Panc1 (cell line): ENCODE results near the gene TGFB2. TPM values are rescaled to one million over a fixed set of nuclear protein-coding genes. Genes with fewer than 3 reads are reported as not detected.

Experiments
- ATAC-seq: fragments of 200-7000 bp; cut with Tn5 transposase; 2 replicates; pipeline ENCODE4 v1.9.1; 2020; ENCODE audit warnings: mild to moderate bottlenecking, moderate library complexity
- BruUV-seq: library from RNA; stranded (reverse); fragments of 400-500 nt; replicated peaks from 2 replicates; lab custom pipeline; 2021; lab: Mats Ljungman, UMichigan
- CTCF ChIA-PET: fragments of 300-600 bp; sonication (Branson Sonifier 250); formaldehyde crosslinking; loops from one replicate; lab custom pipeline; 2022; ENCODE audit warnings: antibody characterized with exemption; lab: Charles Lee
- POLR2A ChIA-PET: fragments of 300-600 bp; sonication (Branson Sonifier 250); formaldehyde crosslinking; loops from one replicate; lab custom pipeline; 2022; ENCODE audit warnings: antibody characterized with exemption; lab: Charles Lee
- DNase-seq: peaks from one replicate; pipeline ENCODE4 v3.0.0-alpha.2; 2010; ENCODE audit warnings: low read depth, low spot score
- H3K27ac ChIP-seq: 2 replicates; pipeline ENCODE4 v1.5.1; 2011; ENCODE audit warnings: mild to moderate bottlenecking, low read length, inconsistent platforms
- H3K27me3 ChIP-seq: fragments of 200-500 bp; sonication (Bioruptor generic); 2 replicates; pipeline ENCODE4 v1.6.0; 2014; ENCODE audit warnings: low read length, inconsistent platforms; ENCODE audit not compliant: control insufficient read depth, insufficient read depth
- H3K36me3 ChIP-seq: fragments of 200-500 bp; sonication (Bioruptor generic); 2 replicates; pipeline ENCODE4 v1.5.1; 2014; ENCODE audit warnings: inconsistent platforms, mild to moderate bottlenecking, low read length, moderate library complexity; ENCODE audit not compliant: control insufficient read depth, insufficient read depth
- H3K4me1 ChIP-seq: 2 replicates; pipeline ENCODE4 v1.5.1; 2011; ENCODE audit warnings: inconsistent platforms, mild to moderate bottlenecking, low read length, moderate library complexity; ENCODE audit not compliant: control insufficient read depth, insufficient read depth
- H3K4me3 ChIP-seq, 2 experiments: 2 replicates each; pipeline ENCODE4 v1.5.1; 2011 to 2012; ENCODE audit warnings: low read depth in 2 of 2, low read length in 2 of 2, mild to moderate bottlenecking in 2 of 2, inconsistent platforms in 1 of 2, moderate library complexity in 1 of 2
- H3K9me3 ChIP-seq: fragments of 200-500 bp; sonication (Bioruptor generic); 2 replicates; pipeline ENCODE4 v1.5.1; 2014; ENCODE audit warnings: low read depth, mild to moderate bottlenecking, inconsistent platforms, low read length, moderate library complexity; ENCODE audit not compliant: control insufficient read depth, insufficient read depth
- CTCF ChIP-seq: fragments of 450-650 bp; IDR thresholded peaks from 2 replicates; pipeline ENCODE4 v1.5.1; 2017; ENCODE audit warnings: mild to moderate bottlenecking
- POLR2AphosphoS5 ChIP-seq: IDR thresholded peaks from 2 replicates; pipeline ENCODE4 v1.6.1; 2012; ENCODE audit warnings: mild to moderate bottlenecking, low read depth, low read length, moderate library complexity
- SIN3A ChIP-seq: IDR thresholded peaks from 2 replicates; pipeline ENCODE4 v1.6.1; 2012; ENCODE audit warnings: low read depth, mild to moderate bottlenecking, low read length, moderate library complexity, borderline replicate concordance; ENCODE audit not compliant: insufficient read depth
- TCF7L2 ChIP-seq: IDR thresholded peaks from 2 replicates; pipeline ENCODE4 v1.6.1; 2011; ENCODE audit warnings: mild to moderate bottlenecking, low read depth, low read length, inconsistent platforms
- in situ Hi-C: cut with HindIII; loops from 2 replicates; pipeline ENCODE4 v1.10.0; 2016; ENCODE audit warnings: low sequenced_read_pairs, low pct_unique_long_range_greater_than_20kb
- intact Hi-C: fragments of 100-400 bp; cut with micrococcal nuclease; formaldehyde crosslinking; loops from one replicate; pipeline ENCODE4 v1.10.0; 2022; ENCODE audit not compliant: unreplicated experiment
- total RNA-seq: library from RNA; stranded (reverse); gene quantifications from one replicate; pipeline ENCODE4 v1.2.1, GENCODE V29; 2021; ENCODE audit not compliant: unreplicated experiment
- TF ChIP-seq, protein P1 (sequence below), 2 experiments: IDR thresholded peaks; 2 replicates each; pipeline ENCODE4 v1.6.1; 2011 to 2012; ENCODE audit warnings: low read depth in 2 of 2, control low read depth in 1 of 2, low read length in 1 of 2, mild to moderate bottlenecking in 1 of 2, moderate library complexity in 1 of 2; ENCODE audit not compliant: insufficient read depth in 1 of 2

The TGFB2 gene
- total RNA-seq, 1 experiment from 2014 or later = 58.9 TPM

GRCh38 chr1:218347723-218348627 lies 2.8 kb downstream of the TGFB2 start:
- BruUV-seq = TSS peak; percentile 71
- no peak for DNase-seq

GRCh38 chr1:218348628-218349071 lies 3.5 kb downstream of the TGFB2 start:
- DNase-seq (no peak), ATAC-seq (no peak)
- Histone ChIP-seq H3K4me3 (peak overlapping the region; percentile 97 to 98), H3K9me3 (no peaks in the 10 kb centered on the region), H3K27me3 (no peaks in the 10 kb centered on the region), H3K36me3 (no peaks in the 10 kb centered on the region), H3K4me1 (peaks cover 52% of the 10 kb centered on the region), H3K27ac (peak overlapping the region; percentile 100)
- ChIA-PET POLR2A (interaction anchor here (1.0 kb wide), 1 partner anchor 28 kb away, joined by 4 read pairs; no protein-coding TSS in a partner anchor), CTCF (interaction anchor here (0.7 kb wide), 1 partner anchor 36 kb away, joined by 3 read pairs; no protein-coding TSS in a partner anchor)
- intact Hi-C loops = loop anchor here (5.0 kb wide), 1 partner anchor 114 kb away; no protein-coding TSS in a partner anchor
- in situ Hi-C loops = no loop called here
- TF ChIP-seq CTCF (no peak), TCF7L2 (no peak), SIN3A (no peak), POLR2AphosphoS5 (no peak)
- TF ChIP-seq, protein P1, sequence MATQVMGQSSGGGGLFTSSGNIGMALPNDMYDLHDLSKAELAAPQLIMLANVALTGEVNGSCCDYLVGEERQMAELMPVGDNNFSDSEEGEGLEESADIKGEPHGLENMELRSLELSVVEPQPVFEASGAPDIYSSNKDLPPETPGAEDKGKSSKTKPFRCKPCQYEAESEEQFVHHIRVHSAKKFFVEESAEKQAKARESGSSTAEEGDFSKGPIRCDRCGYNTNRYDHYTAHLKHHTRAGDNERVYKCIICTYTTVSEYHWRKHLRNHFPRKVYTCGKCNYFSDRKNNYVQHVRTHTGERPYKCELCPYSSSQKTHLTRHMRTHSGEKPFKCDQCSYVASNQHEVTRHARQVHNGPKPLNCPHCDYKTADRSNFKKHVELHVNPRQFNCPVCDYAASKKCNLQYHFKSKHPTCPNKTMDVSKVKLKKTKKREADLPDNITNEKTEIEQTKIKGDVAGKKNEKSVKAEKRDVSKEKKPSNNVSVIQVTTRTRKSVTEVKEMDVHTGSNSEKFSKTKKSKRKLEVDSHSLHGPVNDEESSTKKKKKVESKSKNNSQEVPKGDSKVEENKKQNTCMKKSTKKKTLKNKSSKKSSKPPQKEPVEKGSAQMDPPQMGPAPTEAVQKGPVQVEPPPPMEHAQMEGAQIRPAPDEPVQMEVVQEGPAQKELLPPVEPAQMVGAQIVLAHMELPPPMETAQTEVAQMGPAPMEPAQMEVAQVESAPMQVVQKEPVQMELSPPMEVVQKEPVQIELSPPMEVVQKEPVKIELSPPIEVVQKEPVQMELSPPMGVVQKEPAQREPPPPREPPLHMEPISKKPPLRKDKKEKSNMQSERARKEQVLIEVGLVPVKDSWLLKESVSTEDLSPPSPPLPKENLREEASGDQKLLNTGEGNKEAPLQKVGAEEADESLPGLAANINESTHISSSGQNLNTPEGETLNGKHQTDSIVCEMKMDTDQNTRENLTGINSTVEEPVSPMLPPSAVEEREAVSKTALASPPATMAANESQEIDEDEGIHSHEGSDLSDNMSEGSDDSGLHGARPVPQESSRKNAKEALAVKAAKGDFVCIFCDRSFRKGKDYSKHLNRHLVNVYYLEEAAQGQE (IDR thresholded peaks at IDR 0.05; ENCODE audit: insufficient read depth in 1 of 2, low read depth in 2 of 2, low read length in 1 of 2) = no peak
- no TSS peak for BruUV-seq

More at GRCh38 chr1:218347723-218348627, 2.8 kb downstream of the TGFB2 start:
- ChIA-PET CTCF (interaction anchor here (0.7 kb wide), 1 partner anchor 36 kb away, joined by 3 read pairs; no protein-coding TSS in a partner anchor), POLR2A (no interaction called here)
- H3K36me3 ChIP-seq = no peaks in the 10 kb centered on the region
- no peaks in the 10 kb centered on the region for H3K9me3 ChIP-seq
- peak overlapping the region; percentile 97 to 98 for H3K4me3 ChIP-seq
- H3K27me3 ChIP-seq = no peaks in the 10 kb centered on the region
- TF ChIP-seq, protein P1 (IDR thresholded peaks at IDR 0.05; ENCODE audit: insufficient read depth in 1 of 2, low read depth in 2 of 2, low read length in 1 of 2) = no peak
- TF ChIP-seq SIN3A (0 out of 2 replicates have a peak, but pooled peaks have one; percentile 60), TCF7L2 (no peak), POLR2AphosphoS5 (peak; percentile 88)
- intact Hi-C loops (loop anchor here (5.0 kb wide), 1 partner anchor 114 kb away; no protein-coding TSS in a partner anchor), in situ Hi-C loops (no loop called here)
- peaks cover 45% of the 10 kb centered on the region for H3K4me1 ChIP-seq
- peak overlapping the region; percentile 100 for H3K27ac ChIP-seq
- ATAC-seq = peak; percentile 14; the same call in 1 of the 2 replicates
